ENCODE results near the gene ZFP3. TPM values are rescaled to one million over a fixed set of nuclear protein-coding genes. Genes with fewer than 3 reads are reported as not detected.

ZFP3 gene
- polyA plus RNA-seq, 2 of the 4 experiments (the other 2 are of a cell fraction) = 1.7 to 4.8 TPM

Small RNAs within 50 kb of the gene (small RNA-seq; reads per million reads assigned to genes)
- gene AC012146.4 = 0 reads per million in 6 experiments

Other genes with a start within 250 kb of the ZFP3 start
- gene MINK1, start 245.1 kb upstream of the ZFP3 start, polyA plus RNA-seq (2011; rRNA removed) = 41.3 and 47.1 TPM in 2 replicates
- gene MINK1, start 245.1 kb upstream of the ZFP3 start, polyA plus RNA-seq (2017; fragmentation: RNase III; extraction: RNeasy Plus Mini Kit Qiagen cat#74134 plus additional on column Dnase treatment) = 65.2 to 73.1 TPM (median 66.9 TPM) in 3 replicates
- gene C17orf107, start 178.9 kb upstream of the ZFP3 start, polyA plus RNA-seq (2011; rRNA removed) = 0.11 and 0.13 TPM in 2 replicates
- gene C17orf107, start 178.9 kb upstream of the ZFP3 start, polyA plus RNA-seq (2017; fragmentation: RNase III; extraction: RNeasy Plus Mini Kit Qiagen cat#74134 plus additional on column Dnase treatment) = 0.16 to 0.30 TPM (median 0.25 TPM) in 3 replicates
- 0.07 and 0.10 TPM in 2 replicates for gene CHRNE, start 175.4 kb upstream of the ZFP3 start, polyA plus RNA-seq (2011; rRNA removed)
- gene CHRNE, start 175.4 kb upstream of the ZFP3 start, polyA plus RNA-seq (2017; fragmentation: RNase III; extraction: RNeasy Plus Mini Kit Qiagen cat#74134 plus additional on column Dnase treatment) = 0.12 to 0.14 TPM (median 0.13 TPM) in 3 replicates
- gene GP1BA, start 146.2 kb upstream of the ZFP3 start, polyA plus RNA-seq (2011; rRNA removed) = not detected in 2 replicates
- gene GP1BA, start 146.2 kb upstream of the ZFP3 start, polyA plus RNA-seq (2017; fragmentation: RNase III; extraction: RNeasy Plus Mini Kit Qiagen cat#74134 plus additional on column Dnase treatment) = not detected in 3 replicates
- gene SLC25A11, start 138.4 kb upstream of the ZFP3 start, polyA plus RNA-seq (2011; rRNA removed) = 60.2 and 64.4 TPM in 2 replicates
- 64.4 to 69.2 TPM (median 67.9 TPM) in 3 replicates for gene SLC25A11, start 138.4 kb upstream of the ZFP3 start, polyA plus RNA-seq (2017; fragmentation: RNase III; extraction: RNeasy Plus Mini Kit Qiagen cat#74134 plus additional on column Dnase treatment)
- gene RNF167, start 138.2 kb upstream of the ZFP3 start, polyA plus RNA-seq (2011; rRNA removed) = 98.7 and 110 TPM in 2 replicates
- 83.9 to 93.7 TPM (median 86.4 TPM) in 3 replicates for gene RNF167, start 138.2 kb upstream of the ZFP3 start, polyA plus RNA-seq (2017; fragmentation: RNase III; extraction: RNeasy Plus Mini Kit Qiagen cat#74134 plus additional on column Dnase treatment)
- gene PFN1, start 129.9 kb upstream of the ZFP3 start, polyA plus RNA-seq (2011; rRNA removed) = 1,417 and 1,732 TPM in 2 replicates
- 3,195 to 3,341 TPM (median 3,230 TPM) in 3 replicates for gene PFN1, start 129.9 kb upstream of the ZFP3 start, polyA plus RNA-seq (2017; fragmentation: RNase III; extraction: RNeasy Plus Mini Kit Qiagen cat#74134 plus additional on column Dnase treatment)
- 52.5 and 53.5 TPM in 2 replicates for gene ENO3, start 127.3 kb upstream of the ZFP3 start, polyA plus RNA-seq (2011; rRNA removed)
- gene ENO3, start 127.3 kb upstream of the ZFP3 start, polyA plus RNA-seq (2017; fragmentation: RNase III; extraction: RNeasy Plus Mini Kit Qiagen cat#74134 plus additional on column Dnase treatment) = 79.0 to 109 TPM (median 102 TPM) in 3 replicates
- gene SPAG7, start 110.7 kb upstream of the ZFP3 start, polyA plus RNA-seq (2011; rRNA removed) = 72.6 and 94.9 TPM in 2 replicates
- gene SPAG7, start 110.7 kb upstream of the ZFP3 start, polyA plus RNA-seq (2017; fragmentation: RNase III; extraction: RNeasy Plus Mini Kit Qiagen cat#74134 plus additional on column Dnase treatment) = 101 to 102 TPM (median 102 TPM) in 3 replicates
- 12.4 and 17.7 TPM in 2 replicates for gene CAMTA2, start 90.8 kb upstream of the ZFP3 start, polyA plus RNA-seq (2011; rRNA removed)
- gene CAMTA2, start 90.8 kb upstream of the ZFP3 start, polyA plus RNA-seq (2017; fragmentation: RNase III; extraction: RNeasy Plus Mini Kit Qiagen cat#74134 plus additional on column Dnase treatment) = 30.1 to 33.8 TPM (median 30.3 TPM) in 3 replicates
- gene INCA1, start 80.9 kb upstream of the ZFP3 start, polyA plus RNA-seq (2011; rRNA removed) = 0.66 and 0.86 TPM in 2 replicates
- 1.1 to 1.3 TPM (median 1.1 TPM) in 3 replicates for gene INCA1, start 80.9 kb upstream of the ZFP3 start, polyA plus RNA-seq (2017; fragmentation: RNase III; extraction: RNeasy Plus Mini Kit Qiagen cat#74134 plus additional on column Dnase treatment)
- 42.0 and 48.4 TPM in 2 replicates for gene KIF1C, start 80.5 kb upstream of the ZFP3 start, polyA plus RNA-seq (2011; rRNA removed)
- 74.0 to 77.4 TPM (median 76.5 TPM) in 3 replicates for gene KIF1C, start 80.5 kb upstream of the ZFP3 start, polyA plus RNA-seq (2017; fragmentation: RNase III; extraction: RNeasy Plus Mini Kit Qiagen cat#74134 plus additional on column Dnase treatment)
- 1.4 and 1.9 TPM in 2 replicates for gene SLC52A1, start 43.0 kb upstream of the ZFP3 start, polyA plus RNA-seq (2011; rRNA removed)
- gene SLC52A1, start 43.0 kb upstream of the ZFP3 start, polyA plus RNA-seq (2017; fragmentation: RNase III; extraction: RNeasy Plus Mini Kit Qiagen cat#74134 plus additional on column Dnase treatment) = 1.0 to 1.4 TPM (median 1.3 TPM) in 3 replicates
- 4.9 and 5.1 TPM in 2 replicates for gene ZNF232, start 33.4 kb downstream of the ZFP3 start, polyA plus RNA-seq (2011; rRNA removed)
- gene ZNF232, start 33.4 kb downstream of the ZFP3 start, polyA plus RNA-seq (2017; fragmentation: RNase III; extraction: RNeasy Plus Mini Kit Qiagen cat#74134 plus additional on column Dnase treatment) = 4.7 to 5.1 TPM (median 4.7 TPM) in 3 replicates
- gene USP6, start 37.6 kb downstream of the ZFP3 start, polyA plus RNA-seq (2011; rRNA removed) = 0.01 TPM in 2 replicates
- 0.04 to 0.09 TPM (median 0.07 TPM) in 3 replicates for gene USP6, start 37.6 kb downstream of the ZFP3 start, polyA plus RNA-seq (2017; fragmentation: RNase III; extraction: RNeasy Plus Mini Kit Qiagen cat#74134 plus additional on column Dnase treatment)
- 3.8 and 4.3 TPM in 2 replicates for gene ZNF594, start 113.4 kb downstream of the ZFP3 start, polyA plus RNA-seq (2011; rRNA removed)
- 2.2 to 2.7 TPM (median 2.3 TPM) in 3 replicates for gene ZNF594, start 113.4 kb downstream of the ZFP3 start, polyA plus RNA-seq (2017; fragmentation: RNase III; extraction: RNeasy Plus Mini Kit Qiagen cat#74134 plus additional on column Dnase treatment)
- gene SCIMP, start 156.4 kb downstream of the ZFP3 start, polyA plus RNA-seq (2011; rRNA removed) = not detected in 2 replicates
- gene SCIMP, start 156.4 kb downstream of the ZFP3 start, polyA plus RNA-seq (2017; fragmentation: RNase III; extraction: RNeasy Plus Mini Kit Qiagen cat#74134 plus additional on column Dnase treatment) = not detected in 3 replicates
- 38.1 and 65.5 TPM in 2 replicates for gene RABEP1, start 203.8 kb downstream of the ZFP3 start, polyA plus RNA-seq (2011; rRNA removed)
- gene RABEP1, start 203.8 kb downstream of the ZFP3 start, polyA plus RNA-seq (2017; fragmentation: RNase III; extraction: RNeasy Plus Mini Kit Qiagen cat#74134 plus additional on column Dnase treatment) = 41.7 to 44.7 TPM (median 44.4 TPM) in 3 replicates